ENCODE measurements around the gene ENPEP.
"Not testable (repeated sequence)": the region's sequence is repeated elsewhere in the genome, so short reads cannot be mapped to it uniquely, and the experiment has no call there.

GRCh38 chr4:110439209-110439608 lies 36.7 kb upstream of the ENPEP start:
- not testable (repeated sequence) for TF ChIP-seq CTCF, POLR2A (IDR thresholded peaks at IDR 0.05)

Data from heart left ventricle (tissue), 13 donors.